ENCODE results near the gene ANO2. TPM values are rescaled to one million over a fixed set of nuclear protein-coding genes. Genes with fewer than 3 reads are reported as not detected.
A peak's percentile ranks its signal among the peaks of the same experiment; 100 is the strongest.

The ANO2 gene
- 10 to 100 TPM; 14.3 to 28.5 TPM for total RNA-seq
- polyA plus RNA-seq (2013, experiment 1 of 2) = 4.3 TPM
- 5.0 TPM for polyA plus RNA-seq (2013, experiment 2 of 2)
- long read RNA-seq, experiment 1 = 0 reads
- long read RNA-seq, experiment 2, partial matches to known transcripts = 3 of 9 reads
- long read RNA-seq, experiment 2, other reads (novel, unspliced or antisense) = 6 of 9 reads
- long read RNA-seq, experiment 3, partial matches to known transcripts = 5 of 16 reads
- long read RNA-seq, experiment 3, other reads (novel, unspliced or antisense) = 11 of 16 reads
- long read RNA-seq, experiment 4 = 0 reads

GRCh38 chr12:5945071-5946008 lies at the start of gene ANO2:
TSS of gene ANO2 (minus strand) at chr12:5945259. CDS start at chr12:5945217, 42 bp downstream.
- Histone ChIP-seq H3K36me3 (ENCODE audit: control insufficient read depth, insufficient read depth, low read length) (peaks cover 27% of the 10 kb centered on the region), H3K27me3 (ENCODE audit: control insufficient read depth, insufficient read depth, low read length, poor library complexity, severe bottlenecking) (peaks cover 14% of the 10 kb centered on the region), H3K27ac (ENCODE audit: low read depth, low read length) (no peak within 1 kb of the TSS), H3K4me1 (ENCODE audit: control insufficient read depth, insufficient read depth, low read length) (peaks cover 3% of the 10 kb centered on the region), H3K9me3 (ENCODE audit: control insufficient read depth, low read length) (no peaks in the 10 kb centered on the region), H3K4me3 (ENCODE audit: low read length) (peak within 1 kb of the TSS; percentile 84), H3K9ac (ENCODE audit: extremely low read depth, low read length, poor library complexity, severe bottlenecking) (peak within 1 kb of the TSS; percentile 57)
- peaks cover 36% of the 10 kb centered on the region for H3K27me3 Mint-ChIP-seq (ENCODE audit: insufficient read depth)
- DNase-seq = peak; percentile 89
- peak within 1 kb of the TSS; percentile 70 for H3K4me3 Mint-ChIP-seq
- peak within 1 kb of the TSS; percentile 85 for H3K27ac Mint-ChIP-seq
- H3K36me3 Mint-ChIP-seq (ENCODE audit: low read depth) = peaks cover 77% of the 10 kb centered on the region
- peaks cover 21% of the 10 kb centered on the region for H3K4me1 Mint-ChIP-seq
- H3K9me3 Mint-ChIP-seq = no peaks in the 10 kb centered on the region
- peak; percentile 26 for TF ChIP-seq CTCF (conservative IDR thresholded peaks at IDR 0.05)
- 3 to 5% methylated on average over 20 to 66 of the region's 66 CpGs for WGBS, 2 experiments (ENCODE audit: insufficient coverage in 1 of 2, insufficient read length in 1 of 2)

- WGBS, 2 experiments (ENCODE audit: insufficient coverage in 1 of 2, insufficient read length in 1 of 2) = 79 to 100% methylated on average over 3 of the region's 3 CpGs
- H3K4me1 ChIP-seq (ENCODE audit: control insufficient read depth, insufficient read depth, low read length) = no peaks in the 10 kb centered on the region
- Mint-ChIP-seq H3K27me3 (ENCODE audit: insufficient read depth) (no peaks in the 10 kb centered on the region), H3K4me3 (no peak overlapping the region), H3K4me1 (peaks cover 20% of the 10 kb centered on the region), H3K36me3 (ENCODE audit: low read depth) (peaks cover 49% of the 10 kb centered on the region), H3K9me3 (no peaks in the 10 kb centered on the region), H3K27ac (no peak overlapping the region)
- H3K4me3 ChIP-seq (ENCODE audit: low read length) = no peak overlapping the region
- peaks cover 57% of the 10 kb centered on the region for H3K36me3 ChIP-seq (ENCODE audit: control insufficient read depth, insufficient read depth, low read length)
- H3K27ac ChIP-seq (ENCODE audit: low read depth, low read length) = no peak overlapping the region
- TF ChIP-seq CTCF (conservative IDR thresholded peaks at IDR 0.05) = no peak
- peak; percentile 22 for DNase-seq
- no peak overlapping the region for H3K9ac ChIP-seq (ENCODE audit: extremely low read depth, low read length, poor library complexity, severe bottlenecking)
- H3K27me3 ChIP-seq (ENCODE audit: control insufficient read depth, insufficient read depth, low read length, poor library complexity, severe bottlenecking) = no peaks in the 10 kb centered on the region
- H3K9me3 ChIP-seq (ENCODE audit: control insufficient read depth, low read length) = no peaks in the 10 kb centered on the region
These were observed 44.6 kb upstream of the ANO2 start for GRCh38 chr12:5989621-5990020.

- H3K36me3 ChIP-seq (ENCODE audit: control insufficient read depth, insufficient read depth, low read length) = peaks cover 53% of the 10 kb centered on the region
- peak; percentile 98 for DNase-seq
- peak overlapping the region; percentile 78 for H3K27ac Mint-ChIP-seq
- peaks cover 40% of the 10 kb centered on the region for H3K36me3 Mint-ChIP-seq (ENCODE audit: low read depth)
- H3K4me1 Mint-ChIP-seq = peaks cover 20% of the 10 kb centered on the region
- no peaks in the 10 kb centered on the region for H3K9me3 ChIP-seq (ENCODE audit: control insufficient read depth, low read length)
- H3K9me3 Mint-ChIP-seq = no peaks in the 10 kb centered on the region
- H3K4me3 ChIP-seq (ENCODE audit: low read length) = no peak overlapping the region
- no peak overlapping the region for H3K9ac ChIP-seq (ENCODE audit: extremely low read depth, low read length, poor library complexity, severe bottlenecking)
- no peaks in the 10 kb centered on the region for H3K27me3 ChIP-seq (ENCODE audit: control insufficient read depth, insufficient read depth, low read length, poor library complexity, severe bottlenecking)
- no peaks in the 10 kb centered on the region for H3K4me1 ChIP-seq (ENCODE audit: control insufficient read depth, insufficient read depth, low read length)
- 3 to 7% methylated on average over 8 to 9 of the region's 10 CpGs for WGBS, 2 experiments (ENCODE audit: insufficient coverage in 1 of 2, insufficient read length in 1 of 2)
- H3K4me3 Mint-ChIP-seq = no peak overlapping the region
- H3K27me3 Mint-ChIP-seq (ENCODE audit: insufficient read depth) = no peaks in the 10 kb centered on the region
- no peak overlapping the region for H3K27ac ChIP-seq (ENCODE audit: low read depth, low read length)
- peak; percentile 100 for TF ChIP-seq CTCF (conservative IDR thresholded peaks at IDR 0.05)
These were observed 43.6 kb upstream of the ANO2 start for GRCh38 chr12:5988659-5989116.

Measured in endodermal cell (in vitro differentiated cells).